GM12891 (cell line): ENCODE measurements around the gene ZNF711.
"Not testable (repeated sequence)": the region's sequence is repeated elsewhere in the genome, so short reads cannot be mapped to it uniquely, and the experiment has no call there.

Experiments
- PAX5 ChIP-seq: IDR thresholded peaks from 2 replicates; pipeline ENCODE4 v1.6.1; 2011; ENCODE audit warnings: low read length, moderate library complexity, mild to moderate bottlenecking; ENCODE audit not compliant: insufficient read depth, severe bottlenecking
- POLR2A ChIP-seq: IDR thresholded peaks from 2 replicates; pipeline ENCODE4 v1.6.1; 2011; ENCODE audit warnings: low read depth, low read length, control low read depth
- POLR2AphosphoS5 ChIP-seq: IDR thresholded peaks from 2 replicates; pipeline ENCODE4 v1.6.1; 2011; ENCODE audit warnings: low read depth, low read length, control low read depth
- SPI1 ChIP-seq: IDR thresholded peaks from 2 replicates; pipeline ENCODE4 v1.6.1; 2011; ENCODE audit warnings: low read depth, low read length, control low read depth
- TAF1 ChIP-seq: IDR thresholded peaks from 2 replicates; pipeline ENCODE4 v1.6.1; 2011; ENCODE audit warnings: low read depth, low read length, control low read depth

DNA sequence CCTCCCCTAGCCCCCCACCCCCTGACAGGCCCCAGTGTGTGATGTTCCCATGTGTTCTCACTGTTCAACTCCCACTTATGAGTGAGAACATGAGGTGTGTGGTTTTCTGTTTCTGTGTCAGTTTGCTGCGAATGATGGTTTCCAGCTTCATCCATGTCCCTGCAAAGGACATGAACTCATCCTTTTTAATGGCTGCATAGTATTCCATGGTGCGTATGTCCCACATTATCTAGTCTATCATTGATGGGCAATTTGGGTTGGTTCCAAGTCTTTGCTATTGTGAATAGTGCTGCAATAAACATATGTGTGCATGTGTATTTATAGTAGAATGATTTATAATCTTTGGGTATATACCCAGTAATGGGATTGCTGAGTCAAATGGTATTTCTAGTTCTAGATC, 67.6 kb downstream of the ZNF711 start:
- TF ChIP-seq POLR2AphosphoS5, PAX5, POLR2A, TAF1, SPI1: not testable (repeated sequence)
